ENCODE data around the gene PRG2.
"Not testable (repeated sequence)": the region's sequence is repeated elsewhere in the genome, so short reads cannot be mapped to it uniquely, and the experiment has no call there.

Gene PRG2

GRCh38 chr11:57375490-57375889 lies 15.0 kb downstream of the PRG2 start:
- Histone ChIP-seq H3K9ac (ENCODE audit: low read depth, low read length) (no peak overlapping the region), H3K36me3 (ENCODE audit: insufficient read depth, low read length) (no peaks in the 10 kb centered on the region), H3K27me3 (ENCODE audit: control insufficient read depth, insufficient read depth, low read length) (peaks cover 38% of the 10 kb centered on the region), H3K4me2 (ENCODE audit: low read length) (no peak overlapping the region), H3K9me3 (replicated peaks; ENCODE audit: low read length) (no peaks in the 10 kb centered on the region), H3K4me1 (ENCODE audit: control insufficient read depth, insufficient read depth, low read length) (no peaks in the 10 kb centered on the region), H3K4me3 (ENCODE audit: low read length) (no peak overlapping the region)

- Histone ChIP-seq H3K4me3 (ENCODE audit: low read length) (no peak overlapping the region), H3K27me3 (ENCODE audit: control insufficient read depth, insufficient read depth, low read length) (peaks cover 38% of the 10 kb centered on the region), H3K9me3 (replicated peaks; ENCODE audit: low read length) (no peaks in the 10 kb centered on the region), H3K4me1 (ENCODE audit: control insufficient read depth, insufficient read depth, low read length) (peaks cover 5% of the 10 kb centered on the region), H3K36me3 (ENCODE audit: insufficient read depth, low read length) (no peaks in the 10 kb centered on the region), H3K4me2 (ENCODE audit: low read length) (no peak overlapping the region), H3K9ac (ENCODE audit: low read depth, low read length) (no peak overlapping the region)
Measured at GRCh38 chr11:57374966-57375365, 15.5 kb downstream of the PRG2 start.

GRCh38 chr11:57373146-57373545 lies 17.3 kb downstream of the PRG2 start:
- H3K4me3 ChIP-seq (ENCODE audit: low read length), result no peak overlapping the region
- peaks cover 42% of the 10 kb centered on the region for H3K27me3 ChIP-seq (ENCODE audit: control insufficient read depth, insufficient read depth, low read length)
- no peaks in the 10 kb centered on the region for H3K9me3 ChIP-seq (replicated peaks; ENCODE audit: low read length)
- no peak overlapping the region for H3K9ac ChIP-seq (ENCODE audit: low read depth, low read length)
- H3K4me2 ChIP-seq (ENCODE audit: low read length), result no peak overlapping the region
- H3K36me3 ChIP-seq (ENCODE audit: insufficient read depth, low read length), result no peaks in the 10 kb centered on the region
- H3K4me1 ChIP-seq (ENCODE audit: control insufficient read depth, insufficient read depth, low read length), result peaks cover 5% of the 10 kb centered on the region

- Histone ChIP-seq H3K36me3 (ENCODE audit: insufficient read depth, low read length) (no peaks in the 10 kb centered on the region), H3K4me3 (ENCODE audit: low read length) (no peak overlapping the region), H3K9ac (ENCODE audit: low read depth, low read length) (no peak overlapping the region)
Measured at GRCh38 chr11:57370941-57371340, 19.5 kb downstream of the PRG2 start.

GRCh38 chr11:57370251-57370650 lies 20.2 kb downstream of the PRG2 start:
- Histone ChIP-seq H3K36me3 (ENCODE audit: insufficient read depth, low read length) (no peaks in the 10 kb centered on the region), H3K4me2 (ENCODE audit: low read length) (no peak overlapping the region), H3K4me3 (ENCODE audit: low read length) (no peak overlapping the region), H3K4me1 (ENCODE audit: control insufficient read depth, insufficient read depth, low read length) (peaks cover 5% of the 10 kb centered on the region), H3K27me3 (ENCODE audit: control insufficient read depth, insufficient read depth, low read length) (peaks cover 42% of the 10 kb centered on the region), H3K9ac (ENCODE audit: low read depth, low read length) (no peak overlapping the region), H3K9me3 (replicated peaks; ENCODE audit: low read length) (no peaks in the 10 kb centered on the region)

More at GRCh38 chr11:57370941-57371340, 19.5 kb downstream of the PRG2 start:
- H3K9me3 ChIP-seq (replicated peaks; ENCODE audit: low read length), result no peaks in the 10 kb centered on the region
- peaks cover 5% of the 10 kb centered on the region for H3K4me1 ChIP-seq (ENCODE audit: control insufficient read depth, insufficient read depth, low read length)
- H3K4me2 ChIP-seq (ENCODE audit: low read length), result no peak overlapping the region
- peaks cover 36% of the 10 kb centered on the region for H3K27me3 ChIP-seq (ENCODE audit: control insufficient read depth, insufficient read depth, low read length)

- Histone ChIP-seq H3K4me2 (ENCODE audit: low read length) (no peak overlapping the region), H3K27me3 (ENCODE audit: control insufficient read depth, insufficient read depth, low read length) (peaks cover 52% of the 10 kb centered on the region), H3K9ac (ENCODE audit: low read depth, low read length) (no peak overlapping the region), H3K36me3 (ENCODE audit: insufficient read depth, low read length) (no peaks in the 10 kb centered on the region), H3K4me3 (ENCODE audit: low read length) (no peak overlapping the region), H3K4me1 (ENCODE audit: control insufficient read depth, insufficient read depth, low read length) (peaks cover 5% of the 10 kb centered on the region), H3K9me3 (replicated peaks; ENCODE audit: low read length) (no peaks in the 10 kb centered on the region)
Measured at GRCh38 chr11:57368845-57369232, 21.6 kb downstream of the PRG2 start.

GRCh38 chr11:57368106-57368844 lies 22.2 kb downstream of the PRG2 start:
- H3K4me2 ChIP-seq (ENCODE audit: low read length), result no peak overlapping the region
- no peak overlapping the region for H3K4me3 ChIP-seq (ENCODE audit: low read length)
- H3K9me3 ChIP-seq (replicated peaks; ENCODE audit: low read length), result no peaks in the 10 kb centered on the region
- H3K4me1 ChIP-seq (ENCODE audit: control insufficient read depth, insufficient read depth, low read length), result peaks cover 5% of the 10 kb centered on the region
- H3K36me3 ChIP-seq (ENCODE audit: insufficient read depth, low read length), result no peaks in the 10 kb centered on the region
- H3K9ac ChIP-seq (ENCODE audit: low read depth, low read length), result no peak overlapping the region
- peaks cover 57% of the 10 kb centered on the region for H3K27me3 ChIP-seq (ENCODE audit: control insufficient read depth, insufficient read depth, low read length)

- H3K4me3 ChIP-seq (ENCODE audit: low read length), result no peak overlapping the region
- no peak overlapping the region for H3K4me2 ChIP-seq (ENCODE audit: low read length)
- H3K27me3 ChIP-seq (ENCODE audit: control insufficient read depth, insufficient read depth, low read length), result peaks cover 57% of the 10 kb centered on the region
- H3K9me3 ChIP-seq (replicated peaks; ENCODE audit: low read length), result no peaks in the 10 kb centered on the region
- peaks cover 1% of the 10 kb centered on the region for H3K4me1 ChIP-seq (ENCODE audit: control insufficient read depth, insufficient read depth, low read length)
- H3K9ac ChIP-seq (ENCODE audit: low read depth, low read length), result no peak overlapping the region
- no peaks in the 10 kb centered on the region for H3K36me3 ChIP-seq (ENCODE audit: insufficient read depth, low read length)
Measured at GRCh38 chr11:57364851-57365660, 25.4 kb downstream of the PRG2 start.

- Histone ChIP-seq H3K9me3 (replicated peaks; ENCODE audit: low read length) (no peaks in the 10 kb centered on the region), H3K9ac (ENCODE audit: low read depth, low read length) (no peak overlapping the region), H3K4me1 (ENCODE audit: control insufficient read depth, insufficient read depth, low read length) (no peaks in the 10 kb centered on the region), H3K27me3 (ENCODE audit: control insufficient read depth, insufficient read depth, low read length) (peaks cover 66% of the 10 kb centered on the region), H3K4me2 (ENCODE audit: low read length) (no peak overlapping the region), H3K4me3 (ENCODE audit: low read length) (no peak overlapping the region), H3K36me3 (ENCODE audit: insufficient read depth, low read length) (no peaks in the 10 kb centered on the region)
Measured at GRCh38 chr11:57363131-57364080, 27.0 kb downstream of the PRG2 start.

GRCh38 chr11:57361926-57362325 lies 28.5 kb downstream of the PRG2 start:
- Histone ChIP-seq H3K36me3 (ENCODE audit: insufficient read depth, low read length) (no peaks in the 10 kb centered on the region), H3K27me3 (ENCODE audit: control insufficient read depth, insufficient read depth, low read length) (peaks cover 59% of the 10 kb centered on the region), H3K4me1 (ENCODE audit: control insufficient read depth, insufficient read depth, low read length) (no peaks in the 10 kb centered on the region), H3K4me3 (ENCODE audit: low read length) (no peak overlapping the region), H3K9me3 (replicated peaks; ENCODE audit: low read length) (no peaks in the 10 kb centered on the region), H3K9ac (ENCODE audit: low read depth, low read length) (no peak overlapping the region), H3K4me2 (ENCODE audit: low read length) (no peak overlapping the region)

GRCh38 chr11:57361420-57361819 lies 29.0 kb downstream of the PRG2 start:
- not testable (repeated sequence) for H3K36me3 ChIP-seq (ENCODE audit: insufficient read depth, low read length); H3K4me2 ChIP-seq (ENCODE audit: low read length); H3K4me3 ChIP-seq (ENCODE audit: low read length); H3K9ac ChIP-seq (ENCODE audit: low read depth, low read length); H3K9me3 ChIP-seq (replicated peaks; ENCODE audit: low read length); H3K4me1 ChIP-seq (ENCODE audit: control insufficient read depth, insufficient read depth, low read length)
- H3K27me3 ChIP-seq (ENCODE audit: control insufficient read depth, insufficient read depth, low read length), result peaks cover 63% of the 10 kb centered on the region
